A673 (cell line): Measurements from ENCODE around the gene NPTX2. TPM values are rescaled to one million over a fixed set of nuclear protein-coding genes. Genes with fewer than 3 reads are reported as not detected.

Source experiments
- BruUV-seq: library from RNA; stranded (reverse); fragments of 400-500 nt; replicated peaks from 2 replicates; lab custom pipeline; 2021; lab: Mats Ljungman, UMichigan
- CTCF ChIA-PET: fragments of 300-600 bp; sonication (Branson Sonifier 250); formaldehyde crosslinking; loops from one replicate; lab custom pipeline; 2022; ENCODE audit warnings: antibody characterized with exemption; lab: Charles Lee
- POLR2A ChIA-PET: fragments of 300-600 bp; sonication (Branson Sonifier 250); formaldehyde crosslinking; loops from one replicate; lab custom pipeline; 2022; ENCODE audit warnings: antibody characterized with exemption; ENCODE audit not compliant: low non-redundant PET; lab: Charles Lee
- DNase-seq: peaks from one replicate; pipeline ENCODE4 v3.0.0-alpha.2; 2015; ENCODE audit warnings: low spot score
- H3K27ac ChIP-seq: fragments of 200-600 bp; sonication (generic); 2 replicates; pipeline ENCODE4 v1.5.1; 2016; ENCODE audit warnings: mixed run types, low read depth, mild to moderate bottlenecking, mixed read lengths, antibody characterized with exemption, low read length; ENCODE audit not compliant: poor library complexity, severe bottlenecking
- H3K27me3 ChIP-seq: fragments of 200-600 bp; sonication (generic); replicated peaks from 2 replicates; pipeline ENCODE4 v1.6.1; 2017; ENCODE audit warnings: mixed run types, low read depth, mild to moderate bottlenecking, mixed read lengths, antibody characterized with exemption, low read length; ENCODE audit not compliant: insufficient read depth, poor library complexity
- H3K36me3 ChIP-seq: fragments of 200-600 bp; sonication (generic); 2 replicates; pipeline ENCODE4 v1.6.1; 2016; ENCODE audit warnings: mixed run types, mild to moderate bottlenecking, mixed read lengths, antibody characterized with exemption, low read length; ENCODE audit not compliant: insufficient read depth, poor library complexity, severe bottlenecking
- H3K4me1 ChIP-seq: fragments of 200-600 bp; sonication (generic); 2 replicates; pipeline ENCODE4 v1.6.1; 2017; ENCODE audit warnings: mixed run types, mild to moderate bottlenecking, mixed read lengths, antibody characterized with exemption, low read length; ENCODE audit not compliant: insufficient read depth, poor library complexity, severe bottlenecking
- H3K4me3 ChIP-seq: fragments of 200-600 bp; sonication (generic); 2 replicates; pipeline ENCODE4 v1.5.1; 2016; ENCODE audit warnings: low read depth, mixed run types, mild to moderate bottlenecking, mixed read lengths, low read length; ENCODE audit not compliant: poor library complexity, severe bottlenecking
- H3K9me3 ChIP-seq: fragments of 200-600 bp; sonication (generic); 2 replicates; pipeline ENCODE4 v1.6.1; 2016; ENCODE audit warnings: mixed run types, low read depth, mild to moderate bottlenecking, mixed read lengths, antibody characterized with exemption, low read length; ENCODE audit not compliant: poor library complexity, severe bottlenecking
- EZH2 ChIP-seq: fragments of 200-600 bp; sonication (generic); IDR thresholded peaks from 2 replicates; pipeline ENCODE4 v1.6.1; 2017; ENCODE audit warnings: borderline replicate concordance, low read depth, mild to moderate bottlenecking, mixed read lengths, antibody characterized with exemption, low read length; ENCODE audit not compliant: poor library complexity, severe bottlenecking
- intact Hi-C: fragments of 100-400 bp; cut with micrococcal nuclease; formaldehyde crosslinking; loops from one replicate; pipeline ENCODE4 v1.10.0; 2022; ENCODE audit not compliant: unreplicated experiment
- total RNA-seq: library from RNA; stranded (reverse); gene quantifications from 2 replicates; pipeline ENCODE4 v1.2.3, GENCODE V29; 2021
- TF ChIP-seq, protein P1 (sequence below): fragments of 300-800, 200-600 bp; sonication (generic); conservative IDR thresholded peaks from 2 replicates; pipeline ENCODE4 v1.5.1; 2017; ENCODE audit warnings: low read depth, mild to moderate bottlenecking, antibody characterized with exemption, low read length, moderate library complexity, mixed read lengths

The NPTX2 gene
- total RNA-seq, 1 experiment from 2014 or later: 2.2 TPM

DNA sequence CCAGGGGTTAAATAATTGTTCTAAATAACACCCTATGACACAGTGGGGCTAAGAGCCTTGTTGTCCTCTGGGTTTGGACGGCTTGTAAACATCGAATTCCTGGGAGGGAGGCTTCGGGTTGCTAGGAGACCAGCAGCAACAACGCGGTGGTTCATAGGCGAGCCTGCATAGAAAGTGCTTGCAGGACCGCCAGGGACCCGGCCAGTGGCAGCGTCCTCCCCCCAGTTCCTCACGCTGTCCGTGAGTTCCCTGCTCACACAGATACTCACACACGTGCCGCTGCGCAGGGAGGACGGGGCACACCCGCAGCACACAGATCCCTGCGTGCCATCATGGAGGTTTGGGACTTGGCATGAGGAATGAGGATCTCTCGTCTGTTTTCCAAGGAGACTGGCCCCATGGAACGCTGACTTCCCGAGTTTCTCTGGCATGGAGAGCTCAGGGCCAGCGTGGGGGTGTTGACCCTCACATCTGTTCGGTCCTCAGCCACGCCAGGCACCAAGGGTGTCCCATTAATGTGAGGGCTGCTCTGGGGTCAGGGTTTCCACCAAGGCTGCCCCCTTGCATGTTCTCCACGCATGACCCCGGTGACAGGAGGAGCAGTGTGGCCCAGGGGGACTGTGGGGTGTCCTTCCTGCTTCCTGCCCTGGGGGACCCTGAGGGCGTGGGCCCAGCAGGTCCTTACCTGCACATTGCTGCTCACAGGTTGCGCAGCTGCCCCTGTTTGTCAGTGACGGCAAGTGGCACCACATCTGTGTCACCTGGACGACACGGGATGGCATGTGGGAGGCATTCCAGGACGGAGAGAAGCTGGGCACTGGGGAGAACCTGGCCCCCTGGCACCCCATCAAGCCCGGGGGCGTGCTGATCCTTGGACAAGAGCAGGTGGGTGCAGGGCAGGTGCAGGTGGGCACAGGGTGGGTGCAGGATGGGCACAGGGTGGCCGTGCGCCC lies 9.7 kb downstream of the NPTX2 start:
- DNase-seq: no peak
- ChIA-PET POLR2A (no interaction called here), CTCF (no interaction called here)
- TF ChIP-seq, protein P1, sequence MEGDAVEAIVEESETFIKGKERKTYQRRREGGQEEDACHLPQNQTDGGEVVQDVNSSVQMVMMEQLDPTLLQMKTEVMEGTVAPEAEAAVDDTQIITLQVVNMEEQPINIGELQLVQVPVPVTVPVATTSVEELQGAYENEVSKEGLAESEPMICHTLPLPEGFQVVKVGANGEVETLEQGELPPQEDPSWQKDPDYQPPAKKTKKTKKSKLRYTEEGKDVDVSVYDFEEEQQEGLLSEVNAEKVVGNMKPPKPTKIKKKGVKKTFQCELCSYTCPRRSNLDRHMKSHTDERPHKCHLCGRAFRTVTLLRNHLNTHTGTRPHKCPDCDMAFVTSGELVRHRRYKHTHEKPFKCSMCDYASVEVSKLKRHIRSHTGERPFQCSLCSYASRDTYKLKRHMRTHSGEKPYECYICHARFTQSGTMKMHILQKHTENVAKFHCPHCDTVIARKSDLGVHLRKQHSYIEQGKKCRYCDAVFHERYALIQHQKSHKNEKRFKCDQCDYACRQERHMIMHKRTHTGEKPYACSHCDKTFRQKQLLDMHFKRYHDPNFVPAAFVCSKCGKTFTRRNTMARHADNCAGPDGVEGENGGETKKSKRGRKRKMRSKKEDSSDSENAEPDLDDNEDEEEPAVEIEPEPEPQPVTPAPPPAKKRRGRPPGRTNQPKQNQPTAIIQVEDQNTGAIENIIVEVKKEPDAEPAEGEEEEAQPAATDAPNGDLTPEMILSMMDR: no peak
- no peak for TF ChIP-seq EZH2
- no TSS peak for BruUV-seq
- Histone ChIP-seq H3K36me3 (no peaks in the 10 kb centered on the region), H3K4me3 (no peak overlapping the region), H3K27me3 (peaks cover 22% of the 10 kb centered on the region), H3K4me1 (peaks cover 8% of the 10 kb centered on the region), H3K27ac (no peak overlapping the region), H3K9me3 (no peaks in the 10 kb centered on the region)
- intact Hi-C loops: no loop called here

DNA sequence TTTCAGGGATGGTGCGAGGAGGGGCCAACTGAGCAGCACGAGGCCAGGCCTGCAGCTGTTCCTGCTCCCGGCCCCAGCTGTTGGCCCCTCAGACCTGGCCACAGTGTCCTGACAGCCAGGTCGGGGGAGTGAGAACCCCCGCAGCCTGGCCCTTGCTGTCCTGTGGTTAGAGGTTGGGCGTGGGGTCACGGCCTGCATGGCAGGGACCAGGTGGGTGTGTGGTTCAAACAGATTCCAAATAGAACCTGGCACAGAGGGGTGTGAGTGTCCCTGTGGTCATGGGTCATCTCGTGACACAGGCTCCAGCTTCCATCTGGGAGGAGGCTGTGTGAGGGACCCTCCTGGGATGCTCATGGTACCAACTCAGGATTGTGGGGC lies 10.3 kb downstream of the NPTX2 start:
- BruUV-seq: no TSS peak
- no peak for DNase-seq
- POLR2A ChIA-PET: no interaction called here
- no peaks in the 10 kb centered on the region for H3K36me3 ChIP-seq
- H3K27ac ChIP-seq: no peak overlapping the region
- CTCF ChIA-PET: no interaction called here
- H3K9me3 ChIP-seq: no peaks in the 10 kb centered on the region
- intact Hi-C loops: no loop called here
- peaks cover 1% of the 10 kb centered on the region for H3K4me1 ChIP-seq
- peaks cover 28% of the 10 kb centered on the region for H3K27me3 ChIP-seq
- no peak overlapping the region for H3K4me3 ChIP-seq
- TF ChIP-seq, protein P1: no peak
- no peak for TF ChIP-seq EZH2

DNA sequence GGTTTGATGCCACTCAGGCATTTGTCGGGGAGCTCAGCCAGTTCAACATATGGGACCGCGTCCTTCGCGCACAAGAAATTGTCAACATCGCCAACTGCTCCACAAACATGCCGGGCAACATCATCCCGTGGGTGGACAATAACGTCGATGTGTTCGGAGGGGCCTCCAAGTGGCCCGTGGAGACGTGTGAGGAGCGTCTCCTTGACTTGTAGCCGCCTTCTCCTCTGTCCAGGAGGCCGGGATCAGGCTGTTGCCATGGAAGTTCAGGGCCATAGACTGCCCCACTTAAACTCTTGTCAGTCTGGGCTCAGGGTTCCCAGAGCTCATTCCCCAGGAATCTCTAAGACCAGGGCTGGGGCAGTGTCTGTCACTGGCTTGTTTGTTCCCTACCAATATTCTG lies 11.3 kb downstream of the NPTX2 start:
- DNase-seq: no peak
- ChIA-PET CTCF (no interaction called here), POLR2A (no interaction called here)
- Histone ChIP-seq H3K36me3 (no peaks in the 10 kb centered on the region), H3K4me3 (no peak overlapping the region), H3K27ac (no peak overlapping the region), H3K9me3 (no peaks in the 10 kb centered on the region), H3K27me3 (peaks cover 33% of the 10 kb centered on the region), H3K4me1 (no peaks in the 10 kb centered on the region)
- no TSS peak for BruUV-seq
- TF ChIP-seq, protein P1: no peak
- no peak for TF ChIP-seq EZH2
- intact Hi-C loops: no loop called here
